Endothelial cell of umbilical vein (primary cell): Measurements from ENCODE around the gene CLEC20A.

Experiments
- POLR2AphosphoS5 ChIP-seq: IDR thresholded peaks from 2 replicates; pipeline ENCODE4 v1.6.1; 2012; ENCODE audit warnings: low read depth, mild to moderate bottlenecking, control low read depth, low read length, moderate library complexity; ENCODE audit not compliant: insufficient read depth
- TF ChIP-seq, protein P1 (sequence below), 2 donors: IDR thresholded peaks; 1 replicate in 1 of 2; 2 replicates in 1 of 2; pipeline ENCODE4 v1.5.1; 2011; ENCODE audit warnings: low read length in 2 of 2, mild to moderate bottlenecking in 2 of 2, moderate library complexity in 2 of 2, control low read depth in 1 of 2, inconsistent platforms in 1 of 2, low read depth in 1 of 2; ENCODE audit not compliant: insufficient read depth in 1 of 2; ENCODE audit errors: extremely low read depth in 1 of 2
- TF ChIP-seq, protein P2 (sequence below): IDR thresholded peaks from 2 replicates; pipeline ENCODE4 v1.6.1; 2011; ENCODE audit not compliant: insufficient read depth, insufficient read length

DNA sequence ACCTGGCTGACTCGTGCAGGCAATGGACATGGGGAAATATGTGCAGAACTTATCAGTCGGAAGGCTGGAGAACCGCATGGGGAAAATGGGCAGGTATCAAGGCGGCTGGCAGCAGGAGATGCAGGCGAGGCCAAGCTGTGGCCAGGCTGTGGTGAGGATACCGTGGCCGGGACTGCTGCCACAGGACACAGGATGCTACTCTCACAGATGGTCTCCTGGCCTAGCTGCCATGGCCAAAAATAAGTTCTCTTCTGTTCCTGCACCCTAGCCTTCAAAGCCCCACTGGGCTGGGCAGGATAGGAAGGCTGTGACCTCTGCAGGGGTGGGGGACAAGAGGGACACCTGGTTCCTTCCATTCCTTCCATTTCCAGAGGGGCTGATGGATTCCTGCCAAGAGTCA lies 42.5 kb upstream of the CLEC20A start:
- TF ChIP-seq, protein P1, sequence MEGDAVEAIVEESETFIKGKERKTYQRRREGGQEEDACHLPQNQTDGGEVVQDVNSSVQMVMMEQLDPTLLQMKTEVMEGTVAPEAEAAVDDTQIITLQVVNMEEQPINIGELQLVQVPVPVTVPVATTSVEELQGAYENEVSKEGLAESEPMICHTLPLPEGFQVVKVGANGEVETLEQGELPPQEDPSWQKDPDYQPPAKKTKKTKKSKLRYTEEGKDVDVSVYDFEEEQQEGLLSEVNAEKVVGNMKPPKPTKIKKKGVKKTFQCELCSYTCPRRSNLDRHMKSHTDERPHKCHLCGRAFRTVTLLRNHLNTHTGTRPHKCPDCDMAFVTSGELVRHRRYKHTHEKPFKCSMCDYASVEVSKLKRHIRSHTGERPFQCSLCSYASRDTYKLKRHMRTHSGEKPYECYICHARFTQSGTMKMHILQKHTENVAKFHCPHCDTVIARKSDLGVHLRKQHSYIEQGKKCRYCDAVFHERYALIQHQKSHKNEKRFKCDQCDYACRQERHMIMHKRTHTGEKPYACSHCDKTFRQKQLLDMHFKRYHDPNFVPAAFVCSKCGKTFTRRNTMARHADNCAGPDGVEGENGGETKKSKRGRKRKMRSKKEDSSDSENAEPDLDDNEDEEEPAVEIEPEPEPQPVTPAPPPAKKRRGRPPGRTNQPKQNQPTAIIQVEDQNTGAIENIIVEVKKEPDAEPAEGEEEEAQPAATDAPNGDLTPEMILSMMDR (IDR thresholded peaks at IDR 0.05; ENCODE audit: extremely low read depth in 1 of 2, insufficient read depth in 1 of 2, low read depth in 1 of 2, low read length in 2 of 2) = no peak
- no peak for TF ChIP-seq POLR2AphosphoS5
- TF ChIP-seq, protein P2, sequence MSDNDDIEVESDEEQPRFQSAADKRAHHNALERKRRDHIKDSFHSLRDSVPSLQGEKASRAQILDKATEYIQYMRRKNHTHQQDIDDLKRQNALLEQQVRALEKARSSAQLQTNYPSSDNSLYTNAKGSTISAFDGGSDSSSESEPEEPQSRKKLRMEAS = no peak
